ENCODE data around the gene MTIF3. TPM values are rescaled to one million over a fixed set of nuclear protein-coding genes. Genes with fewer than 3 reads are reported as not detected.

The MTIF3 gene
- total RNA-seq, 1 experiment from 2014 or later: 37.1 TPM

DNA sequence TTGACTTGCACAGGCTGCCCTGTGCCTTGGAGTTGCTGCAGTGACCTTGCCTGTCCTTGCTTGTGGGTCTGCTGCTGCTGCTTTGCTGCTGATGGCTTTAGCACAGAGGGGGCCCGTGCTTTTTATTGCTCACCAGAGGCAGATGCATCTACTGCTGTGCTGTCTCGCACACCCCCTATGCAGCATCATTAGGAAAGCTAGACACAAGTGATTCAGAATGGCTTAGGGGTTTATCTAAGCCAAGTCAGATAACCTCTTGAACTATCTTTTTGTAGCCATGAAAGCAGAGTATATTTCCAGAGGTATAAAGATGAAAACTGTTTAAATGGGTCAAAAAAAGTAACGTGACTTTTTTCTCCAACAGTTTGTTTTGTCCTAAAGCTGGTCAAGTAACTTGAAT is 18.2 kb downstream of the MTIF3 start:
- Histone ChIP-seq H3K4me3 (ENCODE audit: low read depth, low read length, poor library complexity, severe bottlenecking) (no peak overlapping the region), H3K36me3 (ENCODE audit: insufficient read depth, low read length, poor library complexity, severe bottlenecking) (peaks cover 88% of the 10 kb centered on the region), H3K9me3 (ENCODE audit: low read depth, low read length, poor library complexity, severe bottlenecking) (no peaks in the 10 kb centered on the region), H3K27ac (ENCODE audit: low read depth, low read length, poor library complexity, severe bottlenecking) (no peak overlapping the region), H3K27me3 (replicated peaks; ENCODE audit: insufficient read depth, low read depth, low read length, poor library complexity) (no peaks in the 10 kb centered on the region), H3K4me1 (ENCODE audit: insufficient read depth, low read length, poor library complexity, severe bottlenecking) (no peaks in the 10 kb centered on the region)
- no peak for DNase-seq (ENCODE audit: low spot score)
- ChIA-PET POLR2A (ENCODE audit: low non-redundant PET) (no interaction called here), CTCF (no interaction called here)
- intact Hi-C loops (cut with micrococcal nuclease; ENCODE audit: unreplicated experiment): no loop called here
- BruUV-seq (replicated peaks): no TSS peak
- TF ChIP-seq, protein P1, sequence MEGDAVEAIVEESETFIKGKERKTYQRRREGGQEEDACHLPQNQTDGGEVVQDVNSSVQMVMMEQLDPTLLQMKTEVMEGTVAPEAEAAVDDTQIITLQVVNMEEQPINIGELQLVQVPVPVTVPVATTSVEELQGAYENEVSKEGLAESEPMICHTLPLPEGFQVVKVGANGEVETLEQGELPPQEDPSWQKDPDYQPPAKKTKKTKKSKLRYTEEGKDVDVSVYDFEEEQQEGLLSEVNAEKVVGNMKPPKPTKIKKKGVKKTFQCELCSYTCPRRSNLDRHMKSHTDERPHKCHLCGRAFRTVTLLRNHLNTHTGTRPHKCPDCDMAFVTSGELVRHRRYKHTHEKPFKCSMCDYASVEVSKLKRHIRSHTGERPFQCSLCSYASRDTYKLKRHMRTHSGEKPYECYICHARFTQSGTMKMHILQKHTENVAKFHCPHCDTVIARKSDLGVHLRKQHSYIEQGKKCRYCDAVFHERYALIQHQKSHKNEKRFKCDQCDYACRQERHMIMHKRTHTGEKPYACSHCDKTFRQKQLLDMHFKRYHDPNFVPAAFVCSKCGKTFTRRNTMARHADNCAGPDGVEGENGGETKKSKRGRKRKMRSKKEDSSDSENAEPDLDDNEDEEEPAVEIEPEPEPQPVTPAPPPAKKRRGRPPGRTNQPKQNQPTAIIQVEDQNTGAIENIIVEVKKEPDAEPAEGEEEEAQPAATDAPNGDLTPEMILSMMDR (conservative IDR thresholded peaks at IDR 0.05; ENCODE audit: low read depth, low read length): no peak
- no peak for TF ChIP-seq EZH2 (IDR thresholded peaks at IDR 0.05; ENCODE audit: borderline replicate concordance, low read depth, low read length, poor library complexity, severe bottlenecking)

GRCh38 chr13:27428160-27428559 is 22.2 kb downstream of the MTIF3 start:
- DNase-seq (ENCODE audit: low spot score): no peak
- ChIA-PET POLR2A (ENCODE audit: low non-redundant PET) (interaction anchor here (0.6 kb wide), 1 partner anchor 373 kb away, joined by 5 read pairs; no protein-coding TSS in a partner anchor), CTCF (no interaction called here)
- Histone ChIP-seq H3K27me3 (replicated peaks; ENCODE audit: insufficient read depth, low read depth, low read length, poor library complexity) (no peaks in the 10 kb centered on the region), H3K9me3 (ENCODE audit: low read depth, low read length, poor library complexity, severe bottlenecking) (no peaks in the 10 kb centered on the region), H3K4me1 (ENCODE audit: insufficient read depth, low read length, poor library complexity, severe bottlenecking) (peaks cover 17% of the 10 kb centered on the region), H3K36me3 (ENCODE audit: insufficient read depth, low read length, poor library complexity, severe bottlenecking) (peaks cover 63% of the 10 kb centered on the region), H3K4me3 (ENCODE audit: low read depth, low read length, poor library complexity, severe bottlenecking) (no peak overlapping the region), H3K27ac (ENCODE audit: low read depth, low read length, poor library complexity, severe bottlenecking) (no peak overlapping the region)
- intact Hi-C loops (cut with micrococcal nuclease; ENCODE audit: unreplicated experiment): no loop called here
- TF ChIP-seq, protein P1 (conservative IDR thresholded peaks at IDR 0.05; ENCODE audit: low read depth, low read length): no peak
- TF ChIP-seq EZH2 (IDR thresholded peaks at IDR 0.05; ENCODE audit: borderline replicate concordance, low read depth, low read length, poor library complexity, severe bottlenecking): no peak
- no TSS peak for BruUV-seq (replicated peaks)

GRCh38 chr13:27427641-27428040 is 22.7 kb downstream of the MTIF3 start:
- no TSS peak for BruUV-seq (replicated peaks)
- no peak for TF ChIP-seq EZH2 (IDR thresholded peaks at IDR 0.05; ENCODE audit: borderline replicate concordance, low read depth, low read length, poor library complexity, severe bottlenecking)
- TF ChIP-seq, protein P1 (conservative IDR thresholded peaks at IDR 0.05; ENCODE audit: low read depth, low read length): no peak
- POLR2A ChIA-PET (ENCODE audit: low non-redundant PET): no interaction called here

More at GRCh38 chr13:27427641-27428040, 22.7 kb downstream of the MTIF3 start:
- no peak overlapping the region for H3K27ac ChIP-seq (ENCODE audit: low read depth, low read length, poor library complexity, severe bottlenecking)
- H3K36me3 ChIP-seq (ENCODE audit: insufficient read depth, low read length, poor library complexity, severe bottlenecking): peaks cover 59% of the 10 kb centered on the region
- H3K27me3 ChIP-seq (replicated peaks; ENCODE audit: insufficient read depth, low read depth, low read length, poor library complexity): no peaks in the 10 kb centered on the region
- peaks cover 17% of the 10 kb centered on the region for H3K4me1 ChIP-seq (ENCODE audit: insufficient read depth, low read length, poor library complexity, severe bottlenecking)
- H3K9me3 ChIP-seq (ENCODE audit: low read depth, low read length, poor library complexity, severe bottlenecking): no peaks in the 10 kb centered on the region
- no peak overlapping the region for H3K4me3 ChIP-seq (ENCODE audit: low read depth, low read length, poor library complexity, severe bottlenecking)
- CTCF ChIA-PET: no interaction called here
- DNase-seq (ENCODE audit: low spot score): no peak
- intact Hi-C loops (cut with micrococcal nuclease; ENCODE audit: unreplicated experiment): no loop called here
